NCI-H187 (cell line): ENCODE results near the gene MYEF2.

Experiments
- DNase-seq, 2 experiments: peaks; one replicate each; lab custom pipeline; 2025; lab: John Stamatoyannopoulos, UW

Gene MYEF2

GRCh38 chr15:48144889-48145288 lies 33.2 kb downstream of the MYEF2 start:
- DNase-seq = no peak

GRCh38 chr15:48143856-48144255 lies 34.2 kb downstream of the MYEF2 start:
- no peak for DNase-seq

- no peak for DNase-seq
Measured at GRCh38 chr15:48132874-48133273, 45.2 kb downstream of the MYEF2 start.

GRCh38 chr15:48131324-48131723 lies 46.8 kb downstream of the MYEF2 start:
- DNase-seq = no peak

- no peak for DNase-seq
Measured at GRCh38 chr15:48126667-48127355, 51.3 kb downstream of the MYEF2 start.

- DNase-seq = no peak
Measured at GRCh38 chr15:48121849-48122248, 56.2 kb downstream of the MYEF2 start.

GRCh38 chr15:48120745-48121144 lies 57.4 kb downstream of the MYEF2 start, which contains the start of gene SLC24A5:
Gene SLC24A5, plus strand, starts transcription at chr15:48120990. Its CDS starts 55 bp downstream, at chr15:48121045.
- DNase-seq = no peak

- no peak for DNase-seq
Measured at GRCh38 chr15:48119277-48119676, 58.8 kb downstream of the MYEF2 start.

GRCh38 chr15:48112242-48112641 lies 65.9 kb downstream of the MYEF2 start:
- no peak for DNase-seq

GRCh38 chr15:48109856-48110531 lies 68.1 kb downstream of the MYEF2 start:
- no peak for DNase-seq

- DNase-seq = no peak
Measured at GRCh38 chr15:48109212-48109611, 68.9 kb downstream of the MYEF2 start.

- no peak for DNase-seq
Measured at GRCh38 chr15:48105936-48106335, 72.2 kb downstream of the MYEF2 start.

- no peak for DNase-seq
Measured at GRCh38 chr15:48103647-48104046, 74.4 kb downstream of the MYEF2 start.

- no peak for DNase-seq
Measured at GRCh38 chr15:48102167-48102566, 75.9 kb downstream of the MYEF2 start.

GRCh38 chr15:48101376-48101961 lies 76.6 kb downstream of the MYEF2 start:
- DNase-seq = no peak

GRCh38 chr15:48097264-48097663 lies 80.8 kb downstream of the MYEF2 start:
- no peak for DNase-seq

- no peak for DNase-seq
Measured at GRCh38 chr15:48096813-48097212, 81.3 kb downstream of the MYEF2 start.

- no peak for DNase-seq
Measured at GRCh38 chr15:48096355-48096786, 81.7 kb downstream of the MYEF2 start.

- no peak for DNase-seq
Measured at GRCh38 chr15:48091522-48091921, 86.6 kb downstream of the MYEF2 start.

- no peak for DNase-seq
Measured at GRCh38 chr15:48090666-48091065, 87.4 kb downstream of the MYEF2 start.

GRCh38 chr15:48090115-48090514 lies 88.0 kb downstream of the MYEF2 start:
- no peak for DNase-seq

- DNase-seq = peak in 1 of 2 experiments; percentile 17
Measured at GRCh38 chr15:48089702-48090101, 88.4 kb downstream of the MYEF2 start.

- no peak for DNase-seq
Measured at GRCh38 chr15:48087844-48088243, 90.3 kb downstream of the MYEF2 start.
